VCaP (cell line): ENCODE data around the gene KPNA3.
"Not testable (repeated sequence)": the region's sequence is repeated elsewhere in the genome, so short reads cannot be mapped to it uniquely, and the experiment has no call there.

Experiments
- H3K27ac ChIP-seq: fragments of 450-650 bp; 2 replicates; pipeline ENCODE4 v1.5.1; 2017
- TF ChIP-seq, protein P1 (sequence below): fragments of 450-650 bp; conservative IDR thresholded peaks from 2 replicates; pipeline ENCODE4 v1.5.1; 2017; ENCODE audit warnings: mild to moderate bottlenecking, moderate library complexity

The KPNA3 gene

GRCh38 chr13:49774376-49775005, 18.0 kb downstream of the KPNA3 start:
- H3K27ac ChIP-seq: no peak overlapping the region
- TF ChIP-seq, protein P1, sequence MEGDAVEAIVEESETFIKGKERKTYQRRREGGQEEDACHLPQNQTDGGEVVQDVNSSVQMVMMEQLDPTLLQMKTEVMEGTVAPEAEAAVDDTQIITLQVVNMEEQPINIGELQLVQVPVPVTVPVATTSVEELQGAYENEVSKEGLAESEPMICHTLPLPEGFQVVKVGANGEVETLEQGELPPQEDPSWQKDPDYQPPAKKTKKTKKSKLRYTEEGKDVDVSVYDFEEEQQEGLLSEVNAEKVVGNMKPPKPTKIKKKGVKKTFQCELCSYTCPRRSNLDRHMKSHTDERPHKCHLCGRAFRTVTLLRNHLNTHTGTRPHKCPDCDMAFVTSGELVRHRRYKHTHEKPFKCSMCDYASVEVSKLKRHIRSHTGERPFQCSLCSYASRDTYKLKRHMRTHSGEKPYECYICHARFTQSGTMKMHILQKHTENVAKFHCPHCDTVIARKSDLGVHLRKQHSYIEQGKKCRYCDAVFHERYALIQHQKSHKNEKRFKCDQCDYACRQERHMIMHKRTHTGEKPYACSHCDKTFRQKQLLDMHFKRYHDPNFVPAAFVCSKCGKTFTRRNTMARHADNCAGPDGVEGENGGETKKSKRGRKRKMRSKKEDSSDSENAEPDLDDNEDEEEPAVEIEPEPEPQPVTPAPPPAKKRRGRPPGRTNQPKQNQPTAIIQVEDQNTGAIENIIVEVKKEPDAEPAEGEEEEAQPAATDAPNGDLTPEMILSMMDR: no peak

GRCh38 chr13:49772828-49773227, 19.7 kb downstream of the KPNA3 start:
- no peak overlapping the region for H3K27ac ChIP-seq
- TF ChIP-seq, protein P1: no peak

GRCh38 chr13:49761811-49762210, 30.7 kb downstream of the KPNA3 start:
- H3K27ac ChIP-seq: not testable (repeated sequence)

GRCh38 chr13:49760558-49760957, 31.9 kb downstream of the KPNA3 start:
- H3K27ac ChIP-seq: no peak overlapping the region
- TF ChIP-seq, protein P1: no peak

DNA sequence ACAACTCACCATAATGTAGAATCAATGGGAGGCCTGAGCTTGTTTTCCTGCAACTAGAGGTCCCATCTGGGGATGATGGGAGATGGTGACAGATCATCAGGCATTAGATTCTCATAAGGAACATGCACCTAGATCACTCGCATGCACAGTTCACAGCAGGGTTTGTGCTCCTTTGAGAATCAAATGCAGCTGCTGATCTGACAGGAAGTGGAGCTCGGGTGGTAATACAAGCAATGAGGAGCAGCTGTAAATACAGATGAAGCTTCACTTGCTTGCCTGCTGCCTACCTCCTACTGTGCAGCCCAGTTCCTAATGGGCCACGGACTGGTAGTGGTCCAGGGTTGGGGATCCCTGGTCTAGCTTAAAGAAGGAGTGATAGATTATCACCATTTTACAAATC, 33.0 kb downstream of the KPNA3 start:
- no peak overlapping the region for H3K27ac ChIP-seq
- TF ChIP-seq, protein P1: no peak

DNA sequence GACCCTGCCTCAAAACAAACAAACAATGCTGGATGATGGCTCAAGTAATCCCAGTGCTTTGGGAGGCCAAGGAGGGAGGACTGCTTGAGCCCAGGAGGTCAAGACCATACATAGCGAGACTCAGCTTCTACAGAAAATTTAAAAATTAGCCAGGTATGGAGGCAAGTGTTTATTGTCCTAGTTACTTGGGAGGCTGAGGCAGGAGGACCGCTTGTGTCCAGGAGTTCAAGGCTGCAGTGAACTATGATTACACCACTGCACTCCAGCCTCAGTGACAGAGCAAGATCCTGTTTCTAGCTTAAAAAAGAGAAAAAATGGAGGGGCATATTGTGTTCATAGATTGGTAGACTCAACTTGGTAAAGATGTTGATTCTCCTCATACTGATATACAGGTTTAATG, 36.2 kb downstream of the KPNA3 start:
- no peak overlapping the region for H3K27ac ChIP-seq
- TF ChIP-seq, protein P1: no peak

DNA sequence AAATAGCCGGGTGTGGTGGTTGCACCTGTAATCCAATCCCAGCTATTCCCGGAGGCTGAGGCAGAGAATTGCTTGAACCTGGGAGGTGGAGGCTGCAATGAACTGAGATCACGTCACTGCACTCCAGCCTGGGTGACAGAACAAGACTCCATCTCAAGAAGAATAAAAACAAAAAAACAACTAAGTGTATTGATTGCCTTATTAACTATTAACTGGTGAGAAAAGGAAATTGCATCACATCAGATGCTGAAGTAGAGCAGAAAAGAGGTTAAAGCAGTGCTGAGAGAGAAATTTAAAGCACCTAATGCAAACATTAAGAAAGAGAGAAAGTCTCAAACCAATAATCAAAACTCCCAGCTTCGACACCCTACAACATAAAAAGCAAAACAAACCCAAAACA, 38.3 kb downstream of the KPNA3 start:
- H3K27ac ChIP-seq: no peak overlapping the region
- TF ChIP-seq, protein P1: no peak

GRCh38 chr13:49749848-49750247, 42.6 kb downstream of the KPNA3 start:
- TF ChIP-seq, protein P1: no peak
- no peak overlapping the region for H3K27ac ChIP-seq
